GM10266 (cell line): ENCODE data around the gene UNC5B.

Experiments
- DNase-seq: peaks from one replicate; pipeline ENCODE4 v3.0.0; 2012; ENCODE audit errors: extremely low spot score
- TF ChIP-seq, protein P1 (sequence below): IDR thresholded peaks from 2 replicates; pipeline ENCODE4 v1.5.1; 2012; ENCODE audit warnings: mild to moderate bottlenecking, low read depth; ENCODE audit not compliant: control insufficient read depth, insufficient read depth; ENCODE audit errors: missing control alignments

The UNC5B gene

DNA sequence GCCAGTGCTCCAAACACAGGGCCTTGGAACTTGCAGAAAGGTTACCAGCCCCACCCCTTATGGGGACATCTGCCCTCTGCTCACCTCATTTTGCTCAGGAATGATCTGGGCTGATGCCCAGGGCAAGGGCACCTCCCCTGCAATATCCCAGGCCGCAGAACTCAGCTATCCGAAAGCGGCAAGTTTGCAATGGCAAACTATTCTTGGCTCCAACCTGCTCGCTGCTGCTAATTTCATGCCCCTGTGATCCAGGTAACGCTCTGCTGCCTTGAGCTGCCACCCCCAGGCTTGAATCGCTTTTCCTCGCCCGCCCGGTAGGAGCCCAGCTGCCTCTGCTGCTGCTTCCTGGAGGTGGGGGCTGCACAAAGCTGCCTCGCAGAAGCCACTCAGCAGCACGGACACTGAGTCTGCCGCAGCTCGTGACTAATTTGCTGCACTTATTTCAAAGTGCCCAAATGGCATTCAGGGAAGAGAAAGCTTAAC lies 124.9 kb downstream of the UNC5B start:
- no peak for DNase-seq
- TF ChIP-seq, protein P1, sequence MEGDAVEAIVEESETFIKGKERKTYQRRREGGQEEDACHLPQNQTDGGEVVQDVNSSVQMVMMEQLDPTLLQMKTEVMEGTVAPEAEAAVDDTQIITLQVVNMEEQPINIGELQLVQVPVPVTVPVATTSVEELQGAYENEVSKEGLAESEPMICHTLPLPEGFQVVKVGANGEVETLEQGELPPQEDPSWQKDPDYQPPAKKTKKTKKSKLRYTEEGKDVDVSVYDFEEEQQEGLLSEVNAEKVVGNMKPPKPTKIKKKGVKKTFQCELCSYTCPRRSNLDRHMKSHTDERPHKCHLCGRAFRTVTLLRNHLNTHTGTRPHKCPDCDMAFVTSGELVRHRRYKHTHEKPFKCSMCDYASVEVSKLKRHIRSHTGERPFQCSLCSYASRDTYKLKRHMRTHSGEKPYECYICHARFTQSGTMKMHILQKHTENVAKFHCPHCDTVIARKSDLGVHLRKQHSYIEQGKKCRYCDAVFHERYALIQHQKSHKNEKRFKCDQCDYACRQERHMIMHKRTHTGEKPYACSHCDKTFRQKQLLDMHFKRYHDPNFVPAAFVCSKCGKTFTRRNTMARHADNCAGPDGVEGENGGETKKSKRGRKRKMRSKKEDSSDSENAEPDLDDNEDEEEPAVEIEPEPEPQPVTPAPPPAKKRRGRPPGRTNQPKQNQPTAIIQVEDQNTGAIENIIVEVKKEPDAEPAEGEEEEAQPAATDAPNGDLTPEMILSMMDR, result no peak

DNA sequence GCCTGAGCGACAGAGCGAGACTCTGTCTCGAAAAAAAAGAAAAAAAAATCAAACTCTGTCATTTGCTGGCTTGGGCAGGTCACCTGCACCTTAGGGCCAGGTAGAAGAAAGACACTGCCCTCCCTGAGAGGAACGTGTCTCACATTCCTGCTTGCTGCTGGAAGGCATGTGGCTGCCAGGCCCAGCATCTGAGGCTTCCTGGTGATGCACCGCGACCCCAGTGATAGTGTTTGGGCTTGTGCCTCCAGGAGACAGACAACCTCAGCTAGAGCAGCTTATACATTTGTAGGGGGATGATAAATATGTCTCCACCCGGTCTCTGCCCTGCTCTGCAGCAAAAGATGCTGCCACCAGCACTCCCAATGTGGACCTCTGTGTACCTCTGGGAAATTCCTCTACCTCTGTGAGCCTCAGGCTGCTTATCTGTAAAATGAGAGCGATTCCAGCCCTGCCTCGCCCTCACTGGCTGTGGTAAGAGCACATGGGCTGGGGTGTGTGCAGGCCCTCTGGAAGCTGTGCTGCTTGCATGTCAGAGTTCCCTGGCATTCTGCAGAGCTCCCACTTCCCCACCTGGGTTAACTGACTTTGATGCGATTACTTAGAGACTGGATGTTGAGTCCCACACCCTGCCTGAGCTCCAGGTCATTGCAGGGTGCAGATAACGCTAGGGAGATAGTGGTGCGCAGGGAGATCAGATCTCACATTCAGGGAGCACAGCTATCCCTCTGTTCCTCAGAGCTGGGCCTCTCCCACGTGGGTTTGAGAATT lies 126.5 kb downstream of the UNC5B start:
- TF ChIP-seq, protein P1, result no peak
- DNase-seq, result no peak

DNA sequence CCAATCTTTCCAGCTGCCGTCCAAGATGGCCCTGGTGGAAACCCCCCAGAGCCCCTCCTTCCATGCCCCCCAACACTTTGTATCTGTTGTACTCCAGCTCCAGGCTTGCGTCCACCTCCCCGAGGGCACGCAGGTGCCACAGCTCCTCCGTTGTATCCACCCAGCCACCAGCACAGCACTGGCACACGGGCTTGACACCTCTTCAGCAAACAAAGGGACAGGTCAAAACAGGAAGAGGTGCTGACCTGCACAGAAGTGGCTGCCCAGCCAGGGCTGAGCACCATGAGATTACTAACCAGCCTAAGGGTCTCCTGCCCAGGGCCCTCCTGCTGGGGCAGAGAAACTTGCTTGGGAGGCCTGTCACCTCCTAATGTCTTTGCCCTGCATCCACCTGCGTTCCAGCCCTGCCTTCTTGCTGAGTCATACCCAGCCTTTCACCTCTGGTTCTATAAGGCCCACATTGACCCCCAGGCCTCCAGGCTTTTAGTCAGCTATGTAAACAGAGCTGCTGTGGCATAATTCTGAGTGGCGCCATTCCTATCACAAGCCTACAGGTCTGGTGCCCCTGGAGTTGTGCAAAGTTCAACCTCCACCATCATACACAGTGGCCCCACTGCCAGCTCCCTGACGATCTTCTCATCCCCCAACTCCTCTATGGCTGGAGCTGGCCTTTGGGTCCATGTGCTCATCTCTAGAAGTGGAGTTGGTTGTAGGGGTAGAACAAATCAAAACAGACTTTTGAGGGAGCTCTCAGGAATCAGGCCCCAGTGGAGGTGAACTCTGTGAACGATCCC lies 127.6 kb downstream of the UNC5B start:
- TF ChIP-seq, protein P1, result no peak
- no peak for DNase-seq

DNA sequence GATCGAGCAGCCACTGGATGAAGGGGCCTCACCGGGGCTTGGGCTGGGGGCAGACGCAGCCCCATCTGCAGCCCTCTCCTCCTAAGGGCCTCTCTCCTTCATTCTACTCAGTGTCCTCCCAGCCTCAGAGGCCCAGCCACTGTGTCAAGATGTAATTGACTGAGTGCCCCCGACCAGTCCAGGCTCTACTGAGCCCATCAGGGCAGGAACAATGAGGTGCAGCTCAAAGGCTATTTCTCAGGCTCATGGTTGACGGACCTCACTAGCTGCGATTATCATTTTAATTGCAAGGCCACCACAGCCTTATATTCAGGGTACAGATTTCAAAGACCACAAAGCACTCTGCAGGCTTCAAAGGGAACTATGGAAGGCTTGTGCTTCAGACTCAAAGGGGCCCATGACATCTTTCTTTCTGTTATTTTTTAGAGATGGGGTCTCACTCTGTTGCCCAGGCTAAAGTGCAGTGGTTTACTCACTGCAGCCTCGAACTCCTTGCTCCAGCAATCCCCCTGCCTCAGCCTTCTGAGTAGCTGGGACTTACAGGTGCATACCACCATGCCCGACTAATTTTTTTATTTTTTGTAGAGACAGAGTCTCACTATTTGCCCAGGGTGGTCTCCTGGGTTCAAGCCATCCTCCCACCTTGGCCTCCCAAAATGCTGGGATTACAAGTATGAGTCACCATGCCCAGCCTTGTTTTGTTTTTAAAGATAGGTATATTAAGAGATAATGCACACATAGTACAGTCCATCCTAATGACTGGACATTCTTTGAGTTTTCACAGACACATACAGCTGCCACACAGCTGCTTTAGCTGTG lies 130.4 kb downstream of the UNC5B start:
- no peak for DNase-seq
- TF ChIP-seq, protein P1, result no peak

DNA sequence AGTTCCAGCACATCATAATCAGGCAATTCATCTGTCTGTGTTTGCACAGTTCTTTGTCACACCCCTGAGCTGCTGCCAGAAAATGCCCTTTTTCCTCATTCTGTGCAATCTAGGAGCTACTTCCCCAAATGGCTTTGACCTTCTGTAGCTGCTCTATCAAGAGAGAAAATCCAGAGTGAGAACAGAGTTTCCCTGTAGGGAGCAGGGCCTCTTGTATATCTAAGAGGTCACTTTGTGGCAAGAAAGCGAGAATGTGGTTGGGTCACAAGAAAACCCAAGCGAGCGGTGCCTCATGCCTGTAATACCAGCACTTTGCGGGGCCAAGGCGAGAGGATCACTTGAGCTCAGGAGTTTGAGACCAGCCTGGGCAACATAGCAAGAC lies 131.0 kb downstream of the UNC5B start:
- TF ChIP-seq, protein P1, result no peak
- DNase-seq, result no peak

DNA sequence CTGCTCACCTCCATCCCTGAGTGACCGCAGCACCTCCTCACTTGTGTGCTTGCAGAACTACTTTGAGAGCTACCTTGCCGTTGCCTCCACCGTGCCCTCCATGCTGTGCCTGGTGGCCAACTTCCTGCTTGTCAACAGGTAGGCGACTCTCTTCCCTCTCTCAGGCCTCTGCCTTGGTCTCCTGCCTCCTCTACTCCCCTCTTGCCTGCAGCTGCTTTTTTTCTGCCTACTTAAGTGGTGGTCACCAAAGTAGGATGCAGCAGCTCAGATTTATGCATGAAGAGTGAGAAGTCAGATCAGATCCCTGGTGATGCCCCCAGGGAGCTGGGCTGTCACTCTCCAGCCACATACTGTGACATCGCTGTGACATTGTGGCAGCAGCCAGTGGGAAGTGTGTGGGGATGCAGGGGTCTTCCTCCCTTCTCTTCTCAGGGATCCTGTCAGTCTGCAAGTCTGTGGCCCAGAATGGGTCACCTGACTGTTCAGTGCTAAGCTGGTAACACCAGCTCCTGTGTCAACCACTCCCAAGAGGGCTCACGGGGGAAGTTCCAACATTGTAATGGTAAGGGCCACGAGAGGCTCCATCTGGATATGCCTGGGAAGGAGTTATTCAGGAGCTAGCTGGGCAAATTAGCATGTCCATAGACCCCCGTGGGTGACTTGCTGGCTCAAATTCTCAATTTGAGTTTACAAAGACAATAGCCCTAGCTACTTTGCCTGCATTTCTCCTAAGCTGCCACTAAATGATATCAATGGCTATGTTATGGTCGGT lies 132.0 kb downstream of the UNC5B start:
- TF ChIP-seq, protein P1, result no peak
- DNase-seq, result no peak
